Measurements from ENCODE around the gene KIRREL2. TPM values are rescaled to one million over a fixed set of nuclear protein-coding genes. Genes with fewer than 3 reads are reported as not detected.

Gene KIRREL2
- total and polyA plus RNA-seq, 9 of the 15 experiments (the other 6 are each of a cell fraction or from before 2014, with no cell fraction given) = 0.01 to 0.12 (median 0.09) TPM; not detected in 4

DNA sequence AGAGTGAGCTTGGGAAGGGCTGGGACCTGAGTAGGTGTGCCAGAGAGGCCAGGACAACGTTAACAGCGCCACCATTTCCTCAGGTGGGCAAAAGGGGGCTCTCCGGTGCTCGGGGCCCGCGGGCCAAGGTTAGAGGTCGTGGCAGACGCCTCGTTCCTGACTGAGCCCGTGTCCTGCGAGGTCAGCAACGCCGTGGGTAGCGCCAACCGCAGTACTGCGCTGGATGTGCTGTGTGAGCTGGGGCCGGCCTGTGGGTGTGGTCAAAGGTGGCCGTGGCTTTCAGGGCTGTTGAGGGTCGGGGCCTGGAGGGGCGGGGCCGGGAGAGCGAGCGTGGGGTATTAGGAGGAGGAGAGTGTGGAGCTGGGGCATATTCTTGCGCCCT, 3.7 kb downstream of the KIRREL2 start:
- no TSS peak for BruUV-seq (replicated peaks)
- Histone ChIP-seq H3K9ac (ENCODE audit: insufficient read depth in 1 of 2, low read depth in 2 of 2, low read length in 2 of 2) (peak overlapping the region in 1 of 2 experiments; percentile 66; a peak in 2 of 4 replicates), H3K27me3 (ENCODE audit: control insufficient read depth in 2 of 2, insufficient read depth in 2 of 2, low read length in 2 of 2) (peaks cover 13 to 43% of the 10 kb centered on the region in 2 experiments; a peak in 3 of 5 replicates), H3K36me3 (ENCODE audit: control insufficient read depth, insufficient read depth, low read length) (no peaks in the 10 kb centered on the region), H3K9me3 (replicated peaks; ENCODE audit: control insufficient read depth, insufficient read depth, low read depth, low read length) (peaks cover 5% of the 10 kb centered on the region; the same call in 1 of the 2 replicates), H4K20me1 (replicated peaks; ENCODE audit: control insufficient read depth, insufficient read depth, low read length) (no peaks in the 10 kb centered on the region), H3K4me3 (no peak overlapping the region), H3K4me1 (replicated peaks in 1 of 2; ENCODE audit: control insufficient read depth in 2 of 2, insufficient read depth in 2 of 2, low read length in 2 of 2) (peaks cover 13 to 54% of the 10 kb centered on the region in 2 experiments), H2AFZ (ENCODE audit: low read depth, low read length) (no peak overlapping the region), H3K9me1 (ENCODE audit: control insufficient read depth, insufficient read depth, low read length) (no peaks in the 10 kb centered on the region), H3K27ac (ENCODE audit: extremely low read depth, low read depth, low read length) (no peak overlapping the region), H3K79me2 (ENCODE audit: control insufficient read depth, insufficient read depth, low read length) (no peaks in the 10 kb centered on the region), H3K4me2 (ENCODE audit: insufficient read depth, low read length) (no peak overlapping the region)
- ChIA-PET CTCF (ENCODE audit: low intra/inter-chr PET ratio) (no interaction called here), POLR2A (interaction anchor here (0.8 to 1.9 kb wide), 3 partner anchors 12 to 242 kb away, joined by 3 to 7 read pairs (median 3); no protein-coding TSS in a partner anchor)
- FAIRE-seq (no peak), DNase-seq (ENCODE audit: extremely low read depth in 1 of 4, low spot score in 3 of 4) (no peak), ATAC-seq (no peak)
- TF ChIP-seq ZNF668 (CRISPR knock-in tag; IDR thresholded peaks at IDR 0.05) (no peak), FOSL1 (tag; conservative IDR thresholded peaks at IDR 0.05) (no peak), ZNF436 (CRISPR knock-in tag; IDR thresholded peaks at IDR 0.05) (no peak), ARID1B (IDR thresholded peaks at IDR 0.05) (no peak), ZNF253 (CRISPR knock-in tag; conservative IDR thresholded peaks at IDR 0.05) (no peak), MED1 (CRISPR knock-in tag; IDR thresholded peaks at IDR 0.05; ENCODE audit: borderline replicate concordance) (no peak), ZNF311 (CRISPR knock-in tag; IDR thresholded peaks at IDR 0.05) (no peak), STAG1 (CRISPR knock-in tag; IDR thresholded peaks at IDR 0.05; ENCODE audit: borderline replicate concordance) (no peak), GATAD2B (IDR thresholded peaks at IDR 0.05; ENCODE audit: borderline replicate concordance) (no peak), ESRRB (CRISPR knock-in tag; IDR thresholded peaks at IDR 0.05; ENCODE audit: borderline replicate concordance) (no peak), BHLHE40 (IDR thresholded peaks at IDR 0.05; ENCODE audit: low read length) (no peak), HOXB6 (CRISPR knock-in tag; IDR thresholded peaks at IDR 0.05; ENCODE audit: borderline replicate concordance) (no peak), ZNF561 (CRISPR knock-in tag; conservative IDR thresholded peaks at IDR 0.05) (no peak), ZNF785 (CRISPR knock-in tag; IDR thresholded peaks at IDR 0.05) (no peak), DDX20 (tag; IDR thresholded peaks at IDR 0.05; ENCODE audit: low read depth) (no peak)
- TF ChIP-seq, protein P1, sequence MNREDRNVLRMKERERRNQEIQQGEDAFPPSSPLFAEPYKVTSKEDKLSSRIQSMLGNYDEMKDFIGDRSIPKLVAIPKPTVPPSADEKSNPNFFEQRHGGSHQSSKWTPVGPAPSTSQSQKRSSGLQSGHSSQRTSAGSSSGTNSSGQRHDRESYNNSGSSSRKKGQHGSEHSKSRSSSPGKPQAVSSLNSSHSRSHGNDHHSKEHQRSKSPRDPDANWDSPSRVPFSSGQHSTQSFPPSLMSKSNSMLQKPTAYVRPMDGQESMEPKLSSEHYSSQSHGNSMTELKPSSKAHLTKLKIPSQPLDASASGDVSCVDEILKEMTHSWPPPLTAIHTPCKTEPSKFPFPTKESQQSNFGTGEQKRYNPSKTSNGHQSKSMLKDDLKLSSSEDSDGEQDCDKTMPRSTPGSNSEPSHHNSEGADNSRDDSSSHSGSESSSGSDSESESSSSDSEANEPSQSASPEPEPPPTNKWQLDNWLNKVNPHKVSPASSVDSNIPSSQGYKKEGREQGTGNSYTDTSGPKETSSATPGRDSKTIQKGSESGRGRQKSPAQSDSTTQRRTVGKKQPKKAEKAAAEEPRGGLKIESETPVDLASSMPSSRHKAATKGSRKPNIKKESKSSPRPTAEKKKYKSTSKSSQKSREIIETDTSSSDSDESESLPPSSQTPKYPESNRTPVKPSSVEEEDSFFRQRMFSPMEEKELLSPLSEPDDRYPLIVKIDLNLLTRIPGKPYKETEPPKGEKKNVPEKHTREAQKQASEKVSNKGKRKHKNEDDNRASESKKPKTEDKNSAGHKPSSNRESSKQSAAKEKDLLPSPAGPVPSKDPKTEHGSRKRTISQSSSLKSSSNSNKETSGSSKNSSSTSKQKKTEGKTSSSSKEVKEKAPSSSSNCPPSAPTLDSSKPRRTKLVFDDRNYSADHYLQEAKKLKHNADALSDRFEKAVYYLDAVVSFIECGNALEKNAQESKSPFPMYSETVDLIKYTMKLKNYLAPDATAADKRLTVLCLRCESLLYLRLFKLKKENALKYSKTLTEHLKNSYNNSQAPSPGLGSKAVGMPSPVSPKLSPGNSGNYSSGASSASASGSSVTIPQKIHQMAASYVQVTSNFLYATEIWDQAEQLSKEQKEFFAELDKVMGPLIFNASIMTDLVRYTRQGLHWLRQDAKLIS (CRISPR knock-in tag; IDR thresholded peaks at IDR 0.05) = no peak
- TF ChIP-seq, protein P2, sequence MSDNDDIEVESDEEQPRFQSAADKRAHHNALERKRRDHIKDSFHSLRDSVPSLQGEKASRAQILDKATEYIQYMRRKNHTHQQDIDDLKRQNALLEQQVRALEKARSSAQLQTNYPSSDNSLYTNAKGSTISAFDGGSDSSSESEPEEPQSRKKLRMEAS (CRISPR knock-in tag; IDR thresholded peaks at IDR 0.05) = no peak
- TF ChIP-seq, protein P3, sequence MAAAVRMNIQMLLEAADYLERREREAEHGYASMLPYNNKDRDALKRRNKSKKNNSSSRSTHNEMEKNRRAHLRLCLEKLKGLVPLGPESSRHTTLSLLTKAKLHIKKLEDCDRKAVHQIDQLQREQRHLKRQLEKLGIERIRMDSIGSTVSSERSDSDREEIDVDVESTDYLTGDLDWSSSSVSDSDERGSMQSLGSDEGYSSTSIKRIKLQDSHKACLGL (CRISPR knock-in tag; IDR thresholded peaks at IDR 0.05; ENCODE audit: borderline replicate concordance, poor library complexity, severe bottlenecking) = no peak
- TF ChIP-seq, protein P4, sequence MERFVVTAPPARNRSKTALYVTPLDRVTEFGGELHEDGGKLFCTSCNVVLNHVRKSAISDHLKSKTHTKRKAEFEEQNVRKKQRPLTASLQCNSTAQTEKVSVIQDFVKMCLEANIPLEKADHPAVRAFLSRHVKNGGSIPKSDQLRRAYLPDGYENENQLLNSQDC (CRISPR knock-in tag; IDR thresholded peaks at IDR 0.05) = no peak
- intact Hi-C loops (cut with micrococcal nuclease) = no loop called here
- 13% methylated on average over 21 of the region's 24 CpGs for WGBS (ENCODE audit: insufficient coverage, low coverage, missing lambda C conversion rate)
- in situ Hi-C loops (cut with MboI) = no loop called here
